Measurements from ENCODE around the gene ZNF35. TPM values are rescaled to one million over a fixed set of nuclear protein-coding genes. Genes with fewer than 3 reads are reported as not detected.
"Not testable (repeated sequence)": the region's sequence is repeated elsewhere in the genome, so short reads cannot be mapped to it uniquely, and the experiment has no call there.

ZNF35 gene
- total and polyA plus RNA-seq, 4 donors: 3.6 to 12.8 (median 6.2) TPM

GRCh38 chr3:44673466-44673865, 24.9 kb downstream of the ZNF35 start:
- intact Hi-C loops (cut with DNase I); H3K27me3 ChIP-seq (ENCODE audit: control insufficient read depth in 1 of 2, insufficient read depth in 2 of 2, low read length in 1 of 2); H3K9me3 ChIP-seq (ENCODE audit: control insufficient read depth, low read length); H3K4me3 ChIP-seq (ENCODE audit: low read length in 2 of 2); H3K36me3 ChIP-seq (ENCODE audit: control insufficient read depth in 1 of 2, insufficient read depth in 2 of 2, low read length in 1 of 2); DNase-seq; H3K27ac ChIP-seq (ENCODE audit: low read depth in 1 of 2, low read length in 2 of 2); H3K4me1 ChIP-seq (ENCODE audit: control insufficient read depth in 1 of 2, insufficient read depth in 2 of 2, low read length in 2 of 2); ATAC-seq (ENCODE audit: low FRiP score): not testable (repeated sequence)
- WGBS, 2 donors: 90 to 95% methylated on average over 8 of the region's 8 CpGs

GRCh38 chr3:44674211-44674610, 25.7 kb downstream of the ZNF35 start:
- Histone ChIP-seq H3K36me3 (ENCODE audit: control insufficient read depth in 1 of 2, insufficient read depth in 2 of 2, low read length in 1 of 2) (no peaks in the 10 kb centered on the region), H3K27ac (ENCODE audit: low read depth in 1 of 2, low read length in 2 of 2) (no peak overlapping the region), H3K4me1 (ENCODE audit: control insufficient read depth in 1 of 2, insufficient read depth in 2 of 2, low read length in 2 of 2) (no peaks in the 10 kb centered on the region), H3K4me3 (ENCODE audit: low read length in 2 of 2) (no peak overlapping the region), H3K9me3 (ENCODE audit: control insufficient read depth, low read length) (peaks cover 9% of the 10 kb centered on the region), H3K27me3 (ENCODE audit: control insufficient read depth in 1 of 2, insufficient read depth in 2 of 2, low read length in 1 of 2) (no peaks in the 10 kb centered on the region)
- ATAC-seq (ENCODE audit: low FRiP score) (no peak), DNase-seq (no peak)
- 55 to 60% methylated on average over 2 of the region's 2 CpGs for WGBS, 2 donors
- intact Hi-C loops (cut with DNase I): no loop called here

GRCh38 chr3:44678480-44679116, 30.1 kb downstream of the ZNF35 start:
- Histone ChIP-seq H3K27ac (ENCODE audit: low read depth in 1 of 2, low read length in 2 of 2) (no peak overlapping the region), H3K9me3 (ENCODE audit: control insufficient read depth, low read length) (peaks cover 13% of the 10 kb centered on the region), H3K27me3 (ENCODE audit: control insufficient read depth in 1 of 2, insufficient read depth in 2 of 2, low read length in 1 of 2) (no peaks in the 10 kb centered on the region), H3K4me1 (ENCODE audit: control insufficient read depth in 1 of 2, insufficient read depth in 2 of 2, low read length in 2 of 2) (no peaks in the 10 kb centered on the region), H3K4me3 (ENCODE audit: low read length in 2 of 2) (no peak overlapping the region), H3K36me3 (ENCODE audit: control insufficient read depth in 1 of 2, insufficient read depth in 2 of 2, low read length in 1 of 2) (peaks cover 2 to 3% of the 10 kb centered on the region in 2 donors)
- 96 to 97% methylated on average over 5 of the region's 5 CpGs for WGBS, 2 donors
- intact Hi-C loops (cut with DNase I): no loop called here
- DNase-seq (no peak), ATAC-seq (ENCODE audit: low FRiP score) (no peak)

GRCh38 chr3:44680921-44681455, 32.5 kb downstream of the ZNF35 start:
- no peak for ATAC-seq (ENCODE audit: low FRiP score)
- no peak overlapping the region for H3K4me3 ChIP-seq (ENCODE audit: low read length in 2 of 2)
- no peak for DNase-seq
- no peak overlapping the region for H3K27ac ChIP-seq (ENCODE audit: low read depth in 1 of 2, low read length in 2 of 2)
- peaks cover 20% of the 10 kb centered on the region for H3K9me3 ChIP-seq (ENCODE audit: control insufficient read depth, low read length)
- intact Hi-C loops (cut with DNase I): no loop called here
- no peaks in the 10 kb centered on the region for H3K27me3 ChIP-seq (ENCODE audit: control insufficient read depth in 1 of 2, insufficient read depth in 2 of 2, low read length in 1 of 2)
- H3K4me1 ChIP-seq (ENCODE audit: control insufficient read depth in 1 of 2, insufficient read depth in 2 of 2, low read length in 2 of 2): no peaks in the 10 kb centered on the region
- 96 to 98% methylated on average over 4 of the region's 4 CpGs for WGBS, 2 donors
- peaks cover 3 to 4% of the 10 kb centered on the region in 2 donors for H3K36me3 ChIP-seq (ENCODE audit: control insufficient read depth in 1 of 2, insufficient read depth in 2 of 2, low read length in 1 of 2)

- no peak for DNase-seq
- intact Hi-C loops (cut with DNase I): no loop called here
- no peak for ATAC-seq (ENCODE audit: low FRiP score)
- Histone ChIP-seq H3K27ac (ENCODE audit: low read depth in 1 of 2, low read length in 2 of 2) (no peak overlapping the region), H3K27me3 (ENCODE audit: control insufficient read depth in 1 of 2, insufficient read depth in 2 of 2, low read length in 1 of 2) (no peaks in the 10 kb centered on the region), H3K9me3 (ENCODE audit: control insufficient read depth, low read length) (peaks cover 12% of the 10 kb centered on the region), H3K4me3 (ENCODE audit: low read length in 2 of 2) (no peak overlapping the region), H3K36me3 (ENCODE audit: control insufficient read depth in 1 of 2, insufficient read depth in 2 of 2, low read length in 1 of 2) (peaks cover 3 to 4% of the 10 kb centered on the region in 2 donors), H3K4me1 (ENCODE audit: control insufficient read depth in 1 of 2, insufficient read depth in 2 of 2, low read length in 2 of 2) (no peaks in the 10 kb centered on the region)
- 92 to 96% methylated on average over 2 of the region's 2 CpGs for WGBS, 2 donors
Measured at GRCh38 chr3:44682182-44682896, 33.8 kb downstream of the ZNF35 start.

GRCh38 chr3:44685128-44685800, 36.7 kb downstream of the ZNF35 start:
- peak; percentile 82 to 91 for DNase-seq
- Histone ChIP-seq H3K27ac (ENCODE audit: low read depth in 1 of 2, low read length in 2 of 2) (no peak overlapping the region), H3K27me3 (ENCODE audit: control insufficient read depth in 1 of 2, insufficient read depth in 2 of 2, low read length in 1 of 2) (no peaks in the 10 kb centered on the region), H3K36me3 (ENCODE audit: control insufficient read depth in 1 of 2, insufficient read depth in 2 of 2, low read length in 1 of 2) (peaks cover 3 to 4% of the 10 kb centered on the region in 2 donors), H3K9me3 (ENCODE audit: control insufficient read depth, low read length) (peaks cover 14% of the 10 kb centered on the region), H3K4me3 (ENCODE audit: low read length in 2 of 2) (peak overlapping the region; percentile 22 to 64), H3K4me1 (ENCODE audit: control insufficient read depth in 1 of 2, insufficient read depth in 2 of 2, low read length in 2 of 2) (no peaks in the 10 kb centered on the region)
- intact Hi-C loops (cut with DNase I): no loop called here
- WGBS, 2 donors: 1% methylated on average over 44 to 48 of the region's 48 CpGs
- peak; percentile 88 for ATAC-seq (ENCODE audit: low FRiP score)

GRCh38 chr3:44687898-44688297, 39.4 kb downstream of the ZNF35 start:
- 43 to 52% methylated on average over 1 of the region's 1 CpG for WGBS, 2 donors
- ATAC-seq (ENCODE audit: low FRiP score) (no peak), DNase-seq (no peak)
- peaks cover 0 to 4% of the 10 kb centered on the region in 2 donors for H3K36me3 ChIP-seq (ENCODE audit: control insufficient read depth in 1 of 2, insufficient read depth in 2 of 2, low read length in 1 of 2)
- H3K27me3 ChIP-seq (ENCODE audit: control insufficient read depth in 1 of 2, insufficient read depth in 2 of 2, low read length in 1 of 2): no peaks in the 10 kb centered on the region
- no peak overlapping the region for H3K27ac ChIP-seq (ENCODE audit: low read depth in 1 of 2, low read length in 2 of 2)
- H3K4me3 ChIP-seq (ENCODE audit: low read length in 2 of 2): no peak overlapping the region
- H3K9me3 ChIP-seq (ENCODE audit: control insufficient read depth, low read length): peaks cover 10% of the 10 kb centered on the region
- H3K4me1 ChIP-seq (ENCODE audit: control insufficient read depth in 1 of 2, insufficient read depth in 2 of 2, low read length in 2 of 2): no peaks in the 10 kb centered on the region
- intact Hi-C loops (cut with DNase I): no loop called here

Measured in aorta (tissue), 5 donors.